ENCODE results near the gene FOXS1. TPM values are rescaled to one million over a fixed set of nuclear protein-coding genes. Genes with fewer than 3 reads are reported as not detected.
A peak's percentile ranks its signal among the peaks of the same experiment; 100 is the strongest.
"Not testable (repeated sequence)": the region's sequence is repeated elsewhere in the genome, so short reads cannot be mapped to it uniquely, and the experiment has no call there.

FOXS1 gene
- total RNA-seq, 1 experiment from 2014 or later = not detected

DNA sequence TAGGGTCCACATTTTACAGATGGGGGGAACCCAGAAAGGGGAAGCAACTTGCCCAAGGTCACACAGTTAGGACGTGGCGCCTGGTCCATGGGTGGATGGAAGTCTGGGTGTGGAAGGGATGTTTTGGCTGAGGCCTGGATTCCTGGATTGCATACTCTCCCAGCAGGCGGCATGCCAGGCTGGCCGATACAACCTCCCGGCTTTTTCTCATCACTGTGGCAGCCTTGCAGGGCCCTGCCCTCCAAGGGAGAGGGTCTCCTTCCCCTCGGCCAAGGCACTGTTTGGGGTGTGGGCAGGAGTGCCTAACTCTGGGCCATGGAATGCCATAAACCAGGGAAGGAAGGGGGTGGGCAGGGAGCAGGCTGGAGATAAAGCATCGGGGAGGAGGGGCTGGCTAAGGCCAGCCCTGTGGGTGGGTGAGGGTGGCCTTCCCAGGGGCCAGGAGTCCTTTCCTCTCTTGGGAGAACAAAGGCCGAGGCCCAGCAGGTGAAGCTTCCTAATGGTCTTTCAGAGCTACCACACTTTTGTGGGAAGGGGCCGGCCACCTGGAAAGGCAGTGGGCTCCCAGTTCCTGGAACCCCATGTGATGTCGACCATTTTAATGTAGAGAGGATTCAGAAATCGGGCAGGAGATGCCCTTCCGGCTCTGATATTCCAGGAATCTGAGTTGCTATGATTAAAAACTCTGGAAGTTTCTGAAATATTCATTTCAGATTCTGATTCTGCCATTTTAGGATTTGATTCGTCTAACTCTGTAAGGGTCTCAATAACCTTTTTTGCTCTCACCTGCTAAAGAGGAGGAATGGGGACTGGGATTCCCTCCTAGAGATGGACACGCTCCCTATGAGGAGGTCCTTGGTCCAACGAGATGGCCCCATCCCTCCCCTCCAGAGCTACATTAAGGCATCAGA, 4.2 kb downstream of the FOXS1 start:
- DNase-seq (ENCODE audit: low read depth) = no peak

DNA sequence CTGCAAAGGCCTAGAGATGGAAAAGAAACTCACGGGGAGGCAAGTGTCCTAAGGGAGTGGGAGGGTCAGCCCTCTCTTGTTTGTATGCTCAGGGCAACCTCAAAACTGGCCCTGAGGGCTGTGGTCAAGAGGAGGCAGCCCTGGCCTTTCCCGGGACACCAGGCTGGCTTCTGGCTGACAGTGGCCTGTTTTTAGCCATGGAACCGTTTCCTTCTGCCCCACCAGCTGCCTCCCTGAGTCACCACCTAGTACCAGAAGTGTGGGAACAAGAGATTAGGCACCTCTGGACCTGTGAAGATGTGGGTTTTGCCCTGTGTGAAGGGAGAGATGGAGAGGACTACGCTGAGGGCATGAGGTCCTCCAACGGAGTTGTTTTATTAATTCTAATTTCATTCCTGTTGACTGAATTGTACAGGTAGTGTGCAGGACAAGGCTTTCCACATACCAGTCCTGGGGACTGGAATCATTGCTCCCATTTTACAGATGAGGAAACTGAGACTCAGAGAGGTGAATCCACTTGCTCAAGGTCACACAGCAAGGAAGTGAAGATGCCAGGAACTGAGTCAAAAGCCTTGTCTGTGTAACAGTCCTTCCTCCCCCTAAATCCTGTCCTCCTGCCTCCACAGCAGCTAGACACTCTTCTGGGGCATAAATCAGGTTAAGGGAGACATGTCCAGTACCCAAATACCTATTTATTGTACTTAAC, 5.5 kb downstream of the FOXS1 start:
- DNase-seq (ENCODE audit: low read depth) = peak; percentile 79

DNA sequence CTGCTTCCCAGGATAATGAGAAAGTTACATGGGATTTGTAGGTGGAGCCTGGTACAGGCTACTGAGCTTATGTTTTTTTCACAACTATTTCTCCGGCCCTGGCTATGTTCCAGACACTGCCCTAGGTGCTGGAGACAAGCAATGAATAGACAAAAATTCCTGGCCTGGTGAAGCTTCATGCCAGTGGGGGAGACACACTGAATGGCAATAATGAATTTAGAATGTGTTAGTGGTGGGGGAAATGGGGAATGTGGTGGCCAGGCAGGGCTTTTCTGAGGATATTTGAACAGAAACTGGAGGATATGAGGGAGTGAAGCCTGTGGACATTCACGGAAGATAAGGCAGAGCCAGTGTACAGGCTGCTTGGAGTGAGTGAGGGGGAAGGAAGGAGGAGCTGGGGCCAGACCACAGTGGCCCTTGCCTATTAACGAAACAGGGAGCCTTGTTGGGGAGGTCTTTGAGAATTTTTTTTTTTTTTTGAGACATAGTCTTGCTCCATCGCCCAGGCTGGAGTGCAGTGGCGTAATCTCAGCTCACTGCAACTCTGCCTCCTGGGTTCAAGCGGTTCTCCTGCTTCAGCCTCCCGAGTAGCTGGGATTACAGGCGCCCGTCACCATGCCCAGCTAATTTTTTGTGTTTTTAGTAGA, 6.6 kb downstream of the FOXS1 start:
- no peak for DNase-seq (ENCODE audit: low read depth)

DNA sequence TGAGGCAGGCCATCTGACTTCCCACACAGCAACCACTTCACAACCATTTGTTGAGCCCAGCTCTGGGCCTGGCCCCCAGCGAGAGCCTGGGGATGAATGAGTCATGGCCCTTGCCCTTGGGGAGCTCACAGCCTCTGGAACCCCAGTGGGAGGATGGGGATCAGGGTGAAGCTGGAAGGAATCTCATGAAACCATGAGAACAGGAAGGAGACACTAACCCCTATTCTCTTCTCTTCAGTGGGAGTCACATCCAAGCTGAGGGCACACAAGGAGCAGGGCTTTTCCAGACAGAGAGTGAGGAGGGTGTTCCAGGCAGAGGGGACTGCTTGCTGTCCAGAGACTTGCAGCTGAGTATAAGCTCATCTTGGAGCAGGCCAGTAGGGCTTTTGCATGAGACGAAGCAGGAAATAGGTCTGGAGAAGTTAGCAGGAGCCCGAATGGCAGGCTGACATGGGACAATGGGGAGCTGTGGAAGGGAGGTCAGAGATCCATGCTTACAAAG, 7.5 kb downstream of the FOXS1 start:
- peak; percentile 73 for DNase-seq (ENCODE audit: low read depth)

DNA sequence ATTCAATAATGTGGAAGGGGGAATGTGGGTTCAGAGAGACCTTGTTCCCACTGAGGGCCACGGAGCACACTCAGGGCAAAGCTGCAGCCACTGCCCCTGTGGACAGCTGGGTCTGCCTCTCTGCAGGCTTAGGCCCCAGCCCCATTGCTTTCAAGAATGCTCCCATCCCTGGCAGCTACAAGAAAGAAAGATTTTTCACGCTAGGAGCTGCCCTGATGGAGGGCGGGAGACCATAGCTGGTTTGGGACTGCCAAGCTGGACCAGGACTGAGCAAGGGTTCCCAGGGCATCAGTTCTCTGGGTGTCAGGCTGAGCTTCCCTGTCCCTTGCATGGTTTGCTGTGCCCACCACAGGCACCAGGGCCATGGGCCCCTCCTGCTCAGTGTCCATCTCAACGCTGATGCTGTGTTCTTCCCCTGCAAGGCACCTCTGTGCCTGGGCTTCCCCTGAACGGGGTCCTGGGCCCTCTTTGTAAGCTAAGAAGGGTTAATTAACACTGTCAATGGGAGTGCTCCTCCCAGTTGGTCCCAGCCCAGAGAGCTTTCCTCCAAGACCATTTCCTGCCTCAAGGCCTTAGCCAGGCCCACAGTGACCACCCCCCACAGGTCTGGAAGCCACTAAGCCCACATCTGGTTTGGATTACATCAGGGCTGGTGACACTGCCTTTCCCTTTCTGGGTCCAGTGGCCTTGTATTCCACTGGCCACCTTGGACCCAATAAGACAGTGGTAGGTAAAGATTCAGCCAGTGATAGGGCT, 8.4 kb downstream of the FOXS1 start:
- no peak for DNase-seq (ENCODE audit: low read depth)

DNA sequence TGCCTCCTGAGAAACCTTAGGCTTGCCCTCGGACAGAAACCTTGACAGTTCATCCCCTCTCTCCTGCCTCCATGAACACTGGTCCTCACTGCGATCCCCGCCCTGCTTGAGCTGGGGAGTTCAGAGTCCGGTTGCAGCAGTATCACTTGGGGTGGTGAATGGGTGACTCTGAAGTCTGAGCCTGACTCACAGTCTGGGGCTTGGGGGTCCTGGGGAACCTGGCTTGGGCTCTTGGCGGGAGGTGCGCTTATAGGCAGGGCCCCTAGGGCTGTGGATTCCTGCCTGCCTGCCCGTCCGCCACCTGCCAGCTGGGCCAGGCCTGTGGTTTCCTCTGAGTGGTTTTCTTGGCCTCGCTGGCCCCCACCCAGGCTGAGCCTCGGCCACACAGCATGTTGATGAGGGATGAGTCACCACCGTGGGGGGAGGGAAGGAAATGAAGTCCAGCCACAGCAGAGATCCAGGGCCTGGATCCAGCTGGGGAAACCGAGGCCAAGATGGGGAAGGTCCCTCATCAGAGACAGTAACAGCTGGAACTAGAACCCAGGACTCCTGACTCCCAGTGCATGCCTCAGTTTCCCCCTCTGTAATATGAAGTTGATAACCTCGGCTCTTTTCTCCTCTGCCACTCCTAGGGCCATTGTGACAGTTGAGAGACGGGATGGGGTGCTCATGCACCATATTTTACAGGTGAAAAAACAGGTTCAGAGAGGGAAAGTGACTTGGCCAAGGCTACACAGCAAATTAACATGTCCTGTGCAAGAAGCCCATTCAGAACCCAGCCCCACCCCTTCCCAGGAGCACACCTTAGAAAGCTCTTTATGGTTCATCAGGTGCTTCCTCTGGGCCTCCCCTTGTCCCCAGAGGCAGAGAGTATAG, 9.2 kb downstream of the FOXS1 start:
- peak; percentile 90 for DNase-seq (ENCODE audit: low read depth)

DNA sequence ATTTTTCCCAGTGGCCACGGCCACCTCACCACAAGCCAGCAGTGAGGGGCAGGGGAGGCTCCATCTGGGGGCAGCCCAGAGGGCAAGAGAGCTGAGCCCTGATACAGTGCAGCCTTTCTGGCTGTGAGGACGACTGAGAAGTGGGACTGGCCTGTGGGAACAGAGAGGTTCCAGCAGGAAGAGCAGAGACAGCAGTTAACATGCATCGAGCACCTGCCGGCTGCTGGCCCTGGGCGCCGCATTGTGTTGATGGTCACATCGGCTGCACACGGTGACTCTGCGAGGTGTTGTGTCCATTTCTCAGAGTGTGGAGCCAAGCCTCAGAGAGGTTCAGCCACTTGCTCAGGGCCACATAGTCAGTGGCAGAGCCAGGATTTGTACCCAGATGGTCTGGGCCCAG, 9.8 kb downstream of the FOXS1 start:
- no peak for DNase-seq (ENCODE audit: low read depth)

DNA sequence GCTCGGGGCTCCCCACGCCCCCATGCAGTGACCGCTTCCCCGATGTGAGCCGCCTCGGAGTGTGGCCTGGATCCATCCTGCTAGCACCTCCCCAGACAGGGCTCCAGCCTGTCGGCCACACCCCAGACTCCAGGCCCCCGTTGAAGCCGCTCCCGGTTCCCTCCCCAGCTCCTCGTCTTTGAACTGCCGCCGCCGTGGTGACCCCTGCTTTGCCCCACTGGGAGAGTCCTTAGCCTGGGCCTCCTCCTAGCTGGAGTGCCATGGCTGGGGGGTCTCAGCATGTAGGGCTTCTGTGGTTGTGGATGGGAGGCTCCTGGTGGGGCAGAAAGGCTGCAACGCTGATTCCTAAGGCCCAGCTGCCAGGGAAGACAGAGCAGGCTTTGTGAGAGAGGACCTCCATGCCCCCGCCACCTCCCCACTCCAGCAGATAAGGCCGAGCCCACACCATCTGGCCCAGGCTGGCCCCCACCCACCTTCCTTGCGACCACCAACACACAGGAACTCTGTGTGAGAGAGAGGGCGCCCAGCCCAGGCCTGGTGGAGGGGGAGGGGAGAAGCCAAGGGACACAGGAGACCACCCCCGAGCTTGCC, 11.4 kb downstream of the FOXS1 start:
- no peak for DNase-seq (ENCODE audit: low read depth)

DNA sequence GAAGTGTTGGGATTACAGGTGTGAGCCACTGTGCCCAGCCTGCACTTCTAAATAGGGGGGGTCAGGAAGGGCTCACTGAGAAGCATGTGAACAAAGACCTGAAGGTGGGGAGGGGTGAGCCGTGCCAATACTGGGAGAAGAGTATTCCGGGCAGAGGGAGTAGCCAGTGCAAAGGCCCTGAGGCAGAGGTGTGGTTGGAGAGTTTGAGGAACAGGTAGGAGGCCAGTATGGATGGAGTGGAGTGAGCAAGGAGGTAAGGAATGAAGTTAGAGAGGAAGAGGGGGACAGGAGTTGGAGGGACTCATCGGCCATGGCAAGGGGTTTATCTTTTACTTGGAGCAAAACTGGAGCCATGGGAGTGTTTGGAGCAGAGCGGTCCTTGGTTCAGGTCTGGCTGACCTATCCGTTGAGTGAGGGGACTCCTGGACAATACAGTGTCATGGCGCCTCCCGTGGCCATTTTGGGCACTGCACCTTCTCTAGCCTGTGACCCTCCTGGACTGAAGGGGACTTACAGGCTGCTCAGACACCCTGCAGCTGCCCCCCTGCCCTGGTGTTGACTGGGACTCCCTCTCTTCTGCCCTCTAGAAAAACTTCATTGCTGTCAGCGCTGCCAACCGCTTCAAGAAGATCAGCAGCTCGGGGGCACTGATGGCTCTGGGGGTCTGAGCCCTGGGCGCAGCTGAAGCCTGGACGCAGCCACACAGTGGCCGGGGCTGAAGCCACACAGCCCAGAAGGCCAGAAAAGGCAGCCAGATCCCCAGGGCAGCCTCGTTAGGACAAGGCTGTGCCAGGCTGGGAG, 12.1 kb downstream of the FOXS1 start:
- DNase-seq (ENCODE audit: low read depth) = no peak

DNA sequence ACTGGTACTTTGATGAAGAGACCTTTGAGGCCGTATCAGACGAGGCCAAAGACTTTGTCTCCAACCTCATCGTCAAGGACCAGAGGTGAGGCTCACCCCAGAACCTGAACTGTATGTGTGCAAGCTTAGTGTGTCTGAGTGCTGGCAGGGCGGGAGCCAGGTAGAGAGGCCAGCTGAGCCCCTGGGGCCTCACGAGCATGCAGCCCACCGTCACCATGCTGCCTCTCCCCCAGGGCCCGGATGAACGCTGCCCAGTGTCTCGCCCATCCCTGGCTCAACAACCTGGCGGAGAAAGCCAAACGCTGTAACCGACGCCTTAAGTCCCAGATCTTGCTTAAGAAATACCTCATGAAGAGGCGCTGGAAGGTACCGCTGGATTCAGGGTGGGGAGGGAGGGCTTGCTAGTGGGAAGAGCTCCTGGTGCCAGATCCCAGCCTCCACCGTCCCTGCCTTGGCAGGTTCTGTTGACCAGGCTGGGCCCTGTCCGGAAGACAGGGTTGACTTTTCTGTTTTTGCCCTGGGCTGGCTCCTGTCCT, 13.6 kb downstream of the FOXS1 start:
- no peak for DNase-seq (ENCODE audit: low read depth)

DNA sequence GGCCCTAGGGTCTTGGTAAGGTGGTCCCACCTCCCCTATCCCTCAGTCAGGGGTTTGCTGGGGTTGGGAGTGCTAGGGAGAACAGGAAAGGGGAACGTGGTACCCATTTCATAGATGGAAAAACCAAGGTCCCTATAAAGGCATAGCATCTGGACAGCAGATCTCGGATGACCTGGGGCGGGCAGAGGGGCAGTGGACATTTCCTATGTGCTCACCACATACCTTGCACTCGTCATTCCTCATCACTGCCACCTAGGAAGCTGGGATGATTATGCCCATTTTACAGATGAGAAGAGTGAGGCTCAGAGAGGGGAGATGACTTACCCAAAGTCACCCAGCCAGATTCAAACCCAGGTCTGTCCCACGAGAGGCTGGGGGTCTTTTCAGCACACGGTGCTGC, 14.2 kb downstream of the FOXS1 start:
- DNase-seq (ENCODE audit: low read depth) = no peak

DNA sequence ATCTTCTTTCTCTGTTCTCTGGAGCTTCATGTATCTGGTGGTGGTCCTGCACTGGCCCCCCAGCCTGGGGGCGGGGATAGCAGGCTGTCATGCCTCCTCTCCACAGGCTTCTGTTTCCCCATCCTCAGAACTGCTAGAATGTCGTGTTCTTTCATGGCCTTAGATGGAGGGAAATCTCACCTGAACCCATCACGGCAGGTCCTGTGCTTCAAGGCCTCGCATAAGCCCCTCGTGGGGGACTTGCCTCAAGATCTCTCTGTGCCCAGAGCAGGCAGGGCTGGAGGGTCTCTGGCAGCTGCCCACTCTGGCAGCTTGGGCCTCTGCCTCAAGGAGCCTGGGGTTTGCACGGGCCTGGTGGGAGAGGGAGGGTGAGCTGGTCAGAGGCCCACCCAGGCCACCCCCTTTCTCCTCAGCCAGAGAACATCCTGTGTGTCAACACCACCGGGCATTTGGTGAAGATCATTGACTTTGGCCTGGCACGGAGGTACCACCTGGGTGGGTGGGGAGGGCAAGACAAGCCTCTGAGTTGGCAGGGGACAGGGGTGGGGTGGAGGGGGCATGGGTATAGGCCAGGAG, 14.9 kb downstream of the FOXS1 start:
- no peak for DNase-seq (ENCODE audit: low read depth)

DNA sequence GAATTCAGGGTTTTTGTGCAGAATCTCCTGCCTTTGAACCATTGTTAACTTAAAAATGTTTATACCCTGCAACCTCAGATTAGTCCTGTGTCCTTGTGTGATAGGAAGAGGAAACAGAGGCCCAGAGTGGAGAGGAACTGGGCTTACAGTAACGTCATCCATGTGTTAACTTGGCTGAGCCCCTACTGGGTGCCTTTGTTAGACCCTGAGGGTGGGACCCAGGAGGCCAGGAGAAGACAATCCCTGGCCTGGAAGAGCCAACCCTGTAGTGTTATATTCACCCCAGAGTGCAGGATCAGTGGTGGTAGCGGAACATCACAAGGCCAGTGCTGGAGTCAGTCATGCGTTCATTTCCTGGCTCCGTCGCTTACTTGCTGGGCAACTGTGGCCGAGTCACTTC, 15.7 kb downstream of the FOXS1 start:
- DNase-seq (ENCODE audit: low read depth) = no peak

DNA sequence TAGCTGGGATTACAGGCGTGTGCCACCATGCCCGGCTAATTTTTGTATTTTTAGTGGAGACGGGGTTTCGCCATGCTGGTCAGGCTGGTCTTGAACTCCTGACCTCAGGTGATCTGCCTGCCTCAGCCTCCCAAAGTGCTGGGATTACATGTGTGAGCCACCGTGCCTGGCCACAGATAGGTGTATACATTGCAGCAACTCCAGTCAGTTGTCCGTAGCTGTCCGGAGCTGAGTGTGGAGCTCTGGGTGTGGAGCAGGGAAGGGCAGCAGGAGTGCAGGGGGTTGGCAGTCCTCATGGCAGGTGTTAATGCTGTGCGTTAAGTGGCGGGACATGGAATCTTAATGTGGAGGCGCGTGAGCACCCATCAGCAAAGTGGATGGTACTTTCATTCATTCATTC, 17.4 kb downstream of the FOXS1 start:
- not testable (repeated sequence) for DNase-seq (ENCODE audit: low read depth)

DNA sequence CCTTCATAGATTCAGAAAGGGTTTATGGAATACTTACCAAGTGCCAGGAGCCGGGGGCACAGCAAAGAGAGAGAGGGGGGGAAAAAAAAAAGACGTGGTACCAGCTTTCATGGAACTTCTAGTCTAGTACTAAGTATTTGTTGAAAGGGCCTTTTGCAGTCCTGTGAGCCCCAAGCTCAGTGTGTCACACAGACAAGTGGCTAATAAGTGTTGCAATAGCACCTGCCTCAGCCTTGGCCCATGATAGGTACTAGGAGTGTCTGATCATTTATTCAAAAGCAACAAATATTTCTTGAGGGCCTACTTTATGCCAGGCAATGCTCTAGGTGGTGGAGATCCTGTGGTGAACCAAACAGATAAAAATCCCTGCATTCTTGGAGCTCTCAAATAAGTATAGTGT, 18.3 kb downstream of the FOXS1 start:
- no peak for DNase-seq (ENCODE audit: low read depth)

DNA sequence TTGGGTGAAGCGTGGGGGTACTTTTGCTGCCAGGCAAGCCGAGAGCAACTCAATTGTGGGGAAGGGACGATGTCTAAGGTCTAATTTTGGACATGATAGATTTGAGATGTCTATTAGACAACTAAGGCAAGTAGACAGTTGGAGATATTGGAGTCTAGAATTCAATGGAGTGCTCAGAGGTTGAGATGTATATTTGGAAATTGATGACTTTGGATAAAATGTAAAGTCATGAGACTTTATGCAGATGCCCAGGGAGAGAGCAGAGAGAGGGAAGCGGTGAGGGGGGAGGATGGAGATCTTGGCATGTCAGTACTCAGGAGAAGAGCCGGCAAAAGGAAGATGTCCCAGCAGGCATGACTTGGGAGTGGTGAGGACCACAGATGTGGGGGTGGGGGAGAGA, 19.3 kb downstream of the FOXS1 start:
- no peak for DNase-seq (ENCODE audit: low read depth)

DNA sequence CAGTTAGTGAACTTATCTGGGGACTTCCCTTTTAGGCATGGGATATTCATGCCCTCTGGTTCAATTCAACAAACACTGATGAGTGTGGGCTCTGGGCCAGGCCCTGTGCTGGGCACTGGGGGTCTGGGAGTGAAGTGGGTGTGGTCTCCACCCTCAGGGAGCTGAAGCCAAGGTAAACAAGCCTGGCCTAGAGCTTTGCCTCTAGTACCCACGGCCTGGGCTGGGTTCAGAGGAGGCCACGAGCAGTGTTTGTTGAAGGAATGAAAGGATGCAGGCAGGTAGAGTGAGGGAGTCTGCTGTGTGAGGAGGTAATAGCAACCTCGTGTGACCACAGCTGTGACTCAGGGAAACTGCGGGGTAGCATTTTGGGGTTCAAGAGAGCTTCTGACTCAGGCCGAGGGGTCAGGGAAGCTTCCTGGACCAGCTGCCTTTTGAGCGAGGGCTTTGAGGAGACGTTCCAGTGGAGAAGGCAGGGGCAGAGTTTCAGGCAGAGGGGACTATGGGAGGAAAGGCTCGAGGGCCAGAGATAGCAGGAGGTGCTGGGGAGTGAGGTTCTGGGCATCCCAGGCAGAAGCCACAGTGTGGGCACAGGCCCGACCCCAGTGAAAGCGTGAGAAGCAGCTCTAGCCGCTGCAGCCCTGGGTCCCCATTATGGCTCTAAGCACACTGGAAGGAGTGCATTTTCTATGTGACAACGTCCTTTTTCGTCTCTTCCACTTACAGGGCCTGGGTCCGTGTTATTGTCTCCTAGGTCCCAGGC, 20.7 kb downstream of the FOXS1 start:
- DNase-seq (ENCODE audit: low read depth) = no peak

DNA sequence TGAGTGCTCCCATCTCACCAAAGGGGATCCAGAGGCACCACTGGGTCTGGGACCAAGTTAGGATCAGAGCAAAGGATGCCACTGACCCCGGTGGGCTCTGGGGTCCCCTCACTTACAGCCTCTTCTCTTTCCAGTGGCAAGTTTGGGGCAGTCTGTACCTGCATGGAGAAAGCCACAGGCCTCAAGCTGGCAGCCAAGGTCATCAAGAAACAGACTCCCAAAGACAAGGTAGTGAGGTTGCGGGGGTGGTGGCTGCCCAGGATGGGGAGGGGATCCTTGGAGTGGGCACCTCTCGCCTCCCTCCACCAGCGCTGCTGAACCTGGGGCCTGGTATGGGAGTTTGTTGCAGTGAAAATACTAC, 21.3 kb downstream of the FOXS1 start:
- no peak for DNase-seq (ENCODE audit: low read depth)
